H1 (cell line): ENCODE measurements around the gene ARID1B. TPM values are rescaled to one million over a fixed set of nuclear protein-coding genes. Genes with fewer than 3 reads are reported as not detected.

Experiments used
- CTCF ChIA-PET: fragments of 300-600 bp; sonication (Branson Sonifier 250); formaldehyde crosslinking; loops from one replicate; lab custom pipeline; 2021; ENCODE audit not compliant: partially characterized antibody; lab: Charles Lee
- POLR2A ChIA-PET: fragments of 300-600 bp; sonication (Branson Sonifier 250); formaldehyde crosslinking; loops from one replicate; lab custom pipeline; 2021; ENCODE audit warnings: inconsistent platforms; ENCODE audit not compliant: partially characterized antibody; lab: Charles Lee
- DNase-seq, 2 experiments: peaks; one replicate each; pipeline versions ENCODE4 v3.0.0 to v3.0.0-alpha.2; 2010 to 2022; ENCODE audit warnings: low spot score in 2 of 2, low read depth in 1 of 2, mixed read lengths in 1 of 2
- FAIRE-seq: peaks from 2 replicates; lab custom pipeline; 2011; peaks lifted over from hg19 to GRCh38; lab: Jason Lieb, UNC
- H2AFZ ChIP-seq: 2 replicates; pipeline ENCODE4 v1.8.1; 2012; ENCODE audit warnings: low read length, inconsistent platforms
- H2AK5ac ChIP-seq: 2 replicates; pipeline ENCODE4 v1.6.1; 2013; ENCODE audit warnings: low read depth, low read length
- H2BK120ac ChIP-seq: replicated peaks from 2 replicates; pipeline ENCODE3; 2013; ENCODE audit warnings: low read depth, low read length, inconsistent platforms
- H2BK12ac ChIP-seq: 2 replicates; pipeline ENCODE4 v1.6.1; 2013; ENCODE audit warnings: low read depth, low read length
- H2BK15ac ChIP-seq: 2 replicates; pipeline ENCODE4 v1.6.1; 2013; ENCODE audit warnings: low read length
- H2BK20ac ChIP-seq: 2 replicates; pipeline ENCODE4 v1.6.1; 2013; ENCODE audit warnings: low read length
- H2BK5ac ChIP-seq: 2 replicates; pipeline ENCODE4 v1.6.1; 2013; ENCODE audit warnings: low read depth, low read length
- H3K14ac ChIP-seq: 2 replicates; pipeline ENCODE4 v1.6.1; 2013; ENCODE audit warnings: inconsistent platforms; ENCODE audit not compliant: insufficient read length
- H3K18ac ChIP-seq: 2 replicates; pipeline ENCODE4 v1.6.1; 2013; ENCODE audit warnings: low read length; ENCODE audit errors: extremely low read depth
- H3K23ac ChIP-seq: 2 replicates; pipeline ENCODE4 v1.6.1; 2013; ENCODE audit warnings: inconsistent platforms; ENCODE audit not compliant: insufficient read length
- H3K23me2 ChIP-seq: 2 replicates; pipeline ENCODE4 v1.6.1; 2013; ENCODE audit warnings: low read depth, low read length
- H3K27ac ChIP-seq: 2 replicates; pipeline ENCODE4 v1.6.1; 2011; ENCODE audit warnings: low read depth, low read length, inconsistent platforms
- H3K27me3 ChIP-seq, 4 experiments: replicated peaks in 1 of 4; 1 replicate in 1 of 4; 2 replicates in 3 of 4; pipeline versions ENCODE4 v1.6.1 to v1.8.1; 2011 to 2013; ENCODE audit warnings: low read length in 3 of 4, mild to moderate bottlenecking in 3 of 4, inconsistent platforms in 2 of 4, mixed read lengths in 2 of 4, moderate library complexity in 1 of 4; ENCODE audit not compliant: control insufficient read depth in 3 of 4, insufficient read depth in 3 of 4; ENCODE audit errors: extremely low read depth in 1 of 4
- H3K36me3 ChIP-seq, 4 experiments: 2 replicates each; pipeline versions ENCODE4 v1.6.1 to v1.8.1; 2011 to 2013; ENCODE audit warnings: mild to moderate bottlenecking in 4 of 4, low read length in 3 of 4, moderate library complexity in 2 of 4, control low read depth in 1 of 4, inconsistent platforms in 1 of 4; ENCODE audit not compliant: insufficient read depth in 4 of 4, control insufficient read depth in 2 of 4
- H3K4ac ChIP-seq: replicated peaks from 2 replicates; pipeline ENCODE3; 2013; ENCODE audit warnings: low read length, low read depth, mixed read lengths, inconsistent platforms; ENCODE audit not compliant: insufficient read length
- H3K4me1 ChIP-seq, 4 experiments: replicated peaks in 1 of 4; 1 replicate in 1 of 4; 2 replicates in 3 of 4; pipeline versions ENCODE4 v1.6.1 to v1.8.1; 2011 to 2013; ENCODE audit warnings: low read length in 3 of 4, inconsistent platforms in 2 of 4, mixed read lengths in 1 of 4; ENCODE audit not compliant: insufficient read depth in 4 of 4, control insufficient read depth in 3 of 4
- H3K4me2 ChIP-seq, 2 experiments: 2 replicates each; pipeline versions ENCODE4 v1.6.1 to v1.8.1; 2011 to 2013; ENCODE audit warnings: low read depth in 2 of 2, low read length in 2 of 2, control low read depth in 1 of 2, inconsistent platforms in 1 of 2, mild to moderate bottlenecking in 1 of 2; ENCODE audit not compliant: insufficient read depth in 1 of 2
- H3K4me3 ChIP-seq, 4 experiments: fragments of 200-600, 300-600 bp in 1 of 4; sonication (generic), shearing (Covaris generic), sonication (Bioruptor Twin) in 1 of 4; 2 replicates each; pipeline versions ENCODE4 v1.5.1 to v1.8.1; 2011 to 2016; ENCODE audit warnings: low read length in 4 of 4, low read depth in 3 of 4, control low read depth in 2 of 4, inconsistent platforms in 2 of 4, mild to moderate bottlenecking in 2 of 4, mixed read lengths in 1 of 4, moderate library complexity in 1 of 4; ENCODE audit not compliant: insufficient read depth in 2 of 4; ENCODE audit errors: extremely low read depth in 1 of 4
- H3K56ac ChIP-seq: replicated peaks from 2 replicates; pipeline ENCODE3; 2013; ENCODE audit warnings: low read depth, mild to moderate bottlenecking, mixed read lengths, low read length, inconsistent platforms; ENCODE audit not compliant: insufficient read length
- H3K79me1 ChIP-seq: 2 replicates; pipeline ENCODE4 v1.6.1; 2013; ENCODE audit warnings: low read depth, low read length, control low read depth
- H3K79me2 ChIP-seq, 2 experiments: 2 replicates each; pipeline versions ENCODE4 v1.6.1 to v1.8.1; 2012 to 2013; ENCODE audit warnings: low read length in 2 of 2, mild to moderate bottlenecking in 2 of 2, inconsistent platforms in 1 of 2; ENCODE audit not compliant: insufficient read depth in 2 of 2, control insufficient read depth in 1 of 2
- H3K9ac ChIP-seq, 4 experiments: replicated peaks in 1 of 4; 1 replicate in 1 of 4; 2 replicates in 3 of 4; pipeline versions ENCODE4 v1.6.1 to v1.8.1; 2011 to 2013; ENCODE audit warnings: low read depth in 3 of 4, low read length in 3 of 4, control low read depth in 2 of 4, mild to moderate bottlenecking in 2 of 4, moderate library complexity in 2 of 4, inconsistent platforms in 1 of 4; ENCODE audit errors: extremely low read depth in 1 of 4
- H3K9me3 ChIP-seq, 2 experiments: 2 replicates each; pipeline versions ENCODE4 v1.6.1 to v1.8.1; 2012 to 2013; ENCODE audit warnings: mild to moderate bottlenecking in 2 of 2, moderate library complexity in 2 of 2, control low read depth in 1 of 2, inconsistent platforms in 1 of 2, low read depth in 1 of 2, low read length in 1 of 2, mixed read lengths in 1 of 2; ENCODE audit not compliant: insufficient read depth in 2 of 2
- H4K20me1 ChIP-seq, 2 experiments: replicated peaks in 1 of 2; 2 replicates each; pipeline versions ENCODE3 to v1.8.1; 2011 to 2013; ENCODE audit warnings: inconsistent platforms in 2 of 2, low read length in 2 of 2, mild to moderate bottlenecking in 1 of 2; ENCODE audit not compliant: insufficient read depth in 2 of 2, control insufficient read depth in 1 of 2
- H4K5ac ChIP-seq: 2 replicates; pipeline ENCODE4 v1.6.1; 2013; ENCODE audit warnings: low read length, low read depth, mixed read lengths, inconsistent platforms; ENCODE audit not compliant: insufficient read length
- H4K8ac ChIP-seq: 2 replicates; pipeline ENCODE4 v1.8.0; 2013; ENCODE audit warnings: mild to moderate bottlenecking, moderate library complexity, low read length, inconsistent platforms; ENCODE audit not compliant: insufficient read depth; ENCODE audit errors: extremely low read depth
- H4K91ac ChIP-seq: replicated peaks from 2 replicates; pipeline ENCODE3; 2013; ENCODE audit warnings: low read length, mixed read lengths, inconsistent platforms; ENCODE audit not compliant: insufficient read length
- CBX5 ChIP-seq: fragments of 300-800, 300-1000 bp; sonication (generic); IDR thresholded peaks from 2 replicates; pipeline ENCODE4 v1.7.1; 2016; ENCODE audit warnings: antibody characterized with exemption, low read length, low read depth
- CREB1 ChIP-seq: IDR thresholded peaks from 2 replicates; pipeline ENCODE4 v1.6.1; 2012; ENCODE audit warnings: inconsistent platforms
- GABPA ChIP-seq: IDR thresholded peaks from 2 replicates; pipeline ENCODE4 v1.6.1; 2011; ENCODE audit warnings: mild to moderate bottlenecking, low read length, moderate library complexity, borderline replicate concordance; ENCODE audit not compliant: insufficient read depth
- GTF2F1 ChIP-seq: IDR thresholded peaks from 2 replicates; pipeline ENCODE4 v1.6.1; 2012; ENCODE audit warnings: low read depth, low read length, improper control_type of control experiment, borderline replicate concordance
- KDM4A ChIP-seq: IDR thresholded peaks from one replicate; pipeline ENCODE4 v1.7.1; 2012; ENCODE audit warnings: low read depth, mild to moderate bottlenecking, moderate library complexity, low read length, inconsistent platforms; ENCODE audit not compliant: severe bottlenecking
- NANOG ChIP-seq: IDR thresholded peaks from 2 replicates; pipeline ENCODE4 v1.6.1; 2011; ENCODE audit warnings: low read length, low read depth, mild to moderate bottlenecking, inconsistent platforms; ENCODE audit not compliant: insufficient read depth, poor library complexity, severe bottlenecking
- POLR2AphosphoS5 ChIP-seq: IDR thresholded peaks from 2 replicates; pipeline ENCODE4 v1.6.1; 2011; ENCODE audit warnings: low read depth, low read length
- RBBP5 ChIP-seq: IDR thresholded peaks from 2 replicates; pipeline ENCODE4 v1.7.1; 2012; ENCODE audit warnings: low read depth, mild to moderate bottlenecking, inconsistent platforms, low read length, moderate library complexity, borderline replicate concordance
- SP1 ChIP-seq: IDR thresholded peaks from 2 replicates; pipeline ENCODE4 v1.6.1; 2011; ENCODE audit warnings: low read depth, low read length
- TEAD4 ChIP-seq: IDR thresholded peaks from 2 replicates; pipeline ENCODE4 v1.6.1; 2012; ENCODE audit warnings: low read depth, low read length, inconsistent platforms, mixed read lengths
- WGBS, 2 experiments: shearing (Covaris generic) in 1 of 2; methylation state at CpG; one replicate each; pipeline versions ENCODE4 v1.1.6 to v1.1.7; 2013 to 2015; ENCODE audit warnings: low lambda C conversion rate in 2 of 2, mixed read lengths in 2 of 2, inconsistent platforms in 1 of 2, low coverage in 1 of 2, missing lambda C conversion rate in 1 of 2; ENCODE audit not compliant: insufficient replicate concordance in 2 of 2, insufficient coverage in 1 of 2, insufficient read length in 1 of 2; ENCODE audit errors: extremely low coverage in 1 of 2, missing lambda C conversion rate in 1 of 2; 5-methylcytosine and 5-hydroxymethylcytosine counted together
- polyA plus RNA-seq, 7 experiments: library from polyadenylated mRNA; depleted of rRNA in 3 of 7; stranded (reverse) in 5 of 7; unstranded in 2 of 7; fragments of >200 nt in 5 of 7; fragments of 200-250 nt in 2 of 7; gene quantifications; 1 replicate in 5 of 7; 2 replicates in 1 of 7; 4 replicates in 1 of 7; pipeline versions ENCODE4 v1.2.1 to v1.2.3, GENCODE V29; 2011 to 2013; ENCODE audit warnings: missing spikeins in 2 of 7, mixed read lengths in 2 of 7
- total RNA-seq: library from RNA; stranded (reverse); fragmentation: NEBNext Ultra II Directional; extraction: Animal tissue kit (Norgen Biotek cat#: 25700); gene quantifications from 2 replicates; pipeline ENCODE4 v1.2.1, GENCODE V29; 2021
- TF ChIP-seq, protein P1 (sequence below): IDR thresholded peaks from 2 replicates; pipeline ENCODE4 v1.6.1; 2012; ENCODE audit warnings: inconsistent platforms

ARID1B gene
- total and polyA plus RNA-seq, 2 of the 8 experiments (the other 6 are each of a cell fraction or from before 2014, with no cell fraction given): 24.3 to 70.3 TPM

DNA sequence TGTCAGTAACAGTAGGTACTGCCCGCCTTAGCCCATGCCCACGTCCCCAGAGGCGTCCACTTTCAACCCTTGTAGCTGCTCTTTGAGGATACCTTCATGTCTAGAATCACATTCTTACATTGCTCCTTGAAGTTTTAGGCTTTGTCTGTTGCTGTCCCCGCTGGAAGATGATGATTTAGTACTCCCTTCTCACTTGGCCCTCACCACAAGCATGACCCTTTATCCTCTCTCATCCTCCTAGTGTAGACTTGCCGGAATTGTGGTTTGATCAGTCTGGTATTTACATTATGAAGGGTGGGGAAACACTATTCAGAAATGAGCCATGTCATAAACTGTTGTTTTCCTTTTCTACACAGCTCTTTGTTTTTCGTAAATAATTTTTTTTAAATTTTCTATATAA is 87.4 kb downstream of the ARID1B start:
- H3K56ac ChIP-seq: no peak overlapping the region
- peaks cover 12 to 23% of the 10 kb centered on the region in 2 experiments for H4K20me1 ChIP-seq
- H3K79me2 ChIP-seq: peaks cover 15 to 100% of the 10 kb centered on the region in 2 experiments
- no peak overlapping the region for H3K4ac ChIP-seq
- TF ChIP-seq TEAD4: no peak
- TF ChIP-seq NANOG: no peak
- TF ChIP-seq, protein P1, sequence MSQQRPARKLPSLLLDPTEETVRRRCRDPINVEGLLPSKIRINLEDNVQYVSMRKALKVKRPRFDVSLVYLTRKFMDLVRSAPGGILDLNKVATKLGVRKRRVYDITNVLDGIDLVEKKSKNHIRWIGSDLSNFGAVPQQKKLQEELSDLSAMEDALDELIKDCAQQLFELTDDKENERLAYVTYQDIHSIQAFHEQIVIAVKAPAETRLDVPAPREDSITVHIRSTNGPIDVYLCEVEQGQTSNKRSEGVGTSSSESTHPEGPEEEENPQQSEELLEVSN: no peak
- TF ChIP-seq CREB1: no peak
- no peak for TF ChIP-seq GTF2F1
- no peak for TF ChIP-seq POLR2AphosphoS5
- TF ChIP-seq KDM4A: no peak
- TF ChIP-seq CBX5: no peak
- TF ChIP-seq GABPA: no peak
- no peak for TF ChIP-seq SP1
- no peak for TF ChIP-seq RBBP5
- TF ChIP-seq, all 59 proteins: peak for 0
- FAIRE-seq (no peak), DNase-seq (no peak)
- H3K14ac ChIP-seq: no peak overlapping the region
- no peak overlapping the region for H2AK5ac ChIP-seq
- ChIA-PET CTCF (interaction anchor here (0.8 to 1.2 kb wide), 5 partner anchors 9 to 97 kb away, joined by 3 read pairs; no protein-coding TSS in a partner anchor), POLR2A (interaction anchor here (1.8 kb wide), 1 partner anchor 14 kb away, joined by 4 read pairs; no protein-coding TSS in a partner anchor)
- H3K27ac ChIP-seq: no peak overlapping the region
- no peaks in the 10 kb centered on the region for H3K27me3 ChIP-seq
- no peak overlapping the region for H2BK12ac ChIP-seq
- 92% methylated on average over 6 of the region's 6 CpGs; no CpG with 5 or more reads in 1 of the 2 experiments for WGBS, 2 experiments
- no peak overlapping the region for H2BK15ac ChIP-seq
- H2AFZ ChIP-seq: no peak overlapping the region
- H3K18ac ChIP-seq: no peak overlapping the region
- H3K9me3 ChIP-seq: no peaks in the 10 kb centered on the region
- no peaks in the 10 kb centered on the region for H3K36me3 ChIP-seq
- no peak overlapping the region for H4K91ac ChIP-seq
- peaks cover 19% of the 10 kb centered on the region for H3K79me1 ChIP-seq
- H3K4me1 ChIP-seq: peaks cover 0 to 17% (median 12%) of the 10 kb centered on the region in 4 experiments
- no peak overlapping the region for H2BK20ac ChIP-seq
- no peak overlapping the region for H2BK120ac ChIP-seq
- H4K5ac ChIP-seq: no peak overlapping the region
- no peaks in the 10 kb centered on the region for H3K23me2 ChIP-seq
- no peak overlapping the region for H3K4me2 ChIP-seq
- H3K9ac ChIP-seq: no peak overlapping the region
- H2BK5ac ChIP-seq: no peak overlapping the region
- H3K4me3 ChIP-seq: no peak overlapping the region
- no peak overlapping the region for H4K8ac ChIP-seq
- no peak overlapping the region for H3K23ac ChIP-seq
